ENCODE measurements around the gene ADORA1.

The ADORA1 gene

DNA sequence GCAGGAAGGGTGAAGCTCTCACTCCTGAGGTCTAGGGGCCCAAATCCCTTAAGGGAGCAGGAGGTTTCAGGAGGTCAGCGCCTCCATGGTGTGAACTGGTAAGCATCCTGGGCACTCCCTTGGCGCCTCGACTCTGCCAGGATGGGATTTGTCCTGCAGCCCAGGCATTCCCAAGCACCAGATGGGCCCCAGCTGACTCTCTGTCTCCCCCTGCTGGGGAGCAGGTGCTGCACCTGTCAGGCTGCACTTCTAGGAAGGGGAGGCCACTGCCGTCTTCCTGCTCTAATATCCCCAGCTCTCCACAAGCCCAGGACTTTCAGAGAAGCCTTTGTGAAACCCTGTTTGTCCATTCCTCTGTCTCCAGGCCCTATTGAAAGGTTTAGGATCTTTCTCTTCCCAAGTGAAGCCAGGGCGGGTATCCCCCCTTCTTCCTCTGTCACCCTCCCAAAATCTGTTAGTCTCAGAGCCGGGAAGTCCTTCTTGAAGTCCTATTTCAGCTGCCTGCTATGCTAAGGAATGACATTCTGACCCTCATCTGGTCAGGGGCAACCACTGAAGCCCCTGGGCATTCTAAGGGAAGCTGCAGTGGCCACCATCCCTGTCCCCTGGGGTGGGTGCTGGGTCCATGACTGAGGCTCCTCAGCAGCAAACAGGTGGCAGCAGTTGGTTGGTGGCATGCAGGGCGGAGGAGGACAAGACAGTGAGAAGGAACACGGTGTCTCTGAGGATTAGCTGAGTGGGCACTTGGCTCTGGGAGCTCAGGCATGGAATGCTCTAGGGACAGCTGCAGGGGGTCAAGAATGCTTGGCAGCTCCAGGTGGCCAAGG is 44.9 kb downstream of the ADORA1 start:
- DNase-seq (ENCODE audit: low read depth in 1 of 2, low spot score in 1 of 2): peak in 1 of 2 donors; percentile 15

DNA sequence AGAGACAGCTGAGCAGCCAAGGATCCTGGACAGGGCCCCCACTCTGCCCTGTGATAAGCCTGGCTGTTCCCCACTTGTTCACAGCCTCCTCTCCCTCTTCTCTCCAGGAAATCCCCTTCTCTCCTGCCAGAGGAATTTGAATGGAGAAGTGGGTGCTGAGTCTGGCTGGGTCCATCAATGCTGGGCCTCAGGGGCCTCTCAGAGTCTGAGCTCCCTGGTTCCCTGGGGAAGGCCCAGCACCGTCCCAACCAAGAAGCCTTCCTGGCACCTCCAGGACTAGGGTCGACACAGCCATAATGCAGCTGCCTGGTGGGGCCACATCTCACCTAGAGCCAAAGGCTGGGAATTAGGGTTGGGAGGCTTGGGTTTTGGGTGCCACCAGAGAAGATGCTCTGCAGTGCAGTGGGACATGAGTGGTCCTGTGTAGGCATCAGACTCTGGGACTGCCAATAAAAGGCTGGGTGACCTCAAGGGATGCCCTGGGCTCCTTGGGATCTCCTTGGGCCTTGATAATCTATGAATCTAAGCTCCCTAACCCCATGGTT is 45.6 kb downstream of the ADORA1 start:
- no peak for DNase-seq (ENCODE audit: low read depth in 1 of 2, low spot score in 1 of 2)

DNA sequence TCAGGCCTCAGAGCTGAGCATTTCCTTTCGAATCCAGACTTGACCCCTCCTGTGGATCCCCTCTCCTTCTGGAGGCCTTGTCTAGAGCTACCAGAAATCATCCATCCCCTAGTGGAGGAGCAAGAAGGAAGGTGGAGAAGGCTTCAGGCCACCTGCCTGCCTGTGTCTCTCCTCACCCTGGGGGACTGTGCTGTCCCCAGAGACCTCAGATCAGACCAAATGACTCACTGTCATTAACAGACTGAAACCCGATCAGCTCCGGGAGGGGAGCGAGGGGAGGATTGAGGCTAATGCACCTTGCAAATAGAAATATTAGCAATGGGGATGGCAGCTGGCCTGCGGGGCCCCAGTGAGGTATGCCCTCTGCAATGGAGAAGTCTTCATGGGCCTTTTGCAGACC is 46.0 kb downstream of the ADORA1 start:
- DNase-seq (ENCODE audit: low read depth in 1 of 2, low spot score in 1 of 2): no peak

DNA sequence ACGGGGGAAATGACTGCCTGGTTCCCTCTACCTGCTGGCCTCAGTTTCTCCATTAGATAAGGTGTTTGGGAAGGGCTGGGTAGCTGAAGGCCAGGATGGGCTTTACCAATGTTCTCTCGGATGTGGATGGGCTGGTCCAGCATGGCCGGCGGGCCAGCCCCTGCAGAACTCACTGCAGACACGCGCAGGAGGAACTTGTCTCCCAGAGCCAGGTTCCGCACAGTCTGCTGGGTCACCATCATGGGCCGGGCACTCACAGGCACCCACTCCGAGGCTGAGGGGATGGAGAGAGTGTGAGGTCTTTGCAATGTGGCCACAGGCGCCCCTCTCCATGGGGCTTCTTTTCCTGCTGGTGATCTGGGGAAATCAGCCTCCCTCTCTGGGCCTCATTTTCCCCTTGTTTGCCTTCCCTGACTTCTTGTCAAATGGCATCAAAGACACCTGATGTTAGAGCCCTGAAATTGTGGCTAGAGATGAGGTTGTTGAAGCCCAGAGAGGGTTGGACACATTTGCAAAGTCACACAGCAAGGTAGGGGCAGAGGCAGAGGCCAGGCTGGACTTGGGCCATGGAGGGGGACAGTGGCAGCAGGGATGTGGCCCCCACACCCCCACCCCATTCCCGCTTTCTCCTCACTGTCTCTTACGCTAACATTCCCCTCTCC is 46.9 kb downstream of the ADORA1 start:
- DNase-seq (ENCODE audit: low read depth in 1 of 2, low spot score in 1 of 2): no peak

DNA sequence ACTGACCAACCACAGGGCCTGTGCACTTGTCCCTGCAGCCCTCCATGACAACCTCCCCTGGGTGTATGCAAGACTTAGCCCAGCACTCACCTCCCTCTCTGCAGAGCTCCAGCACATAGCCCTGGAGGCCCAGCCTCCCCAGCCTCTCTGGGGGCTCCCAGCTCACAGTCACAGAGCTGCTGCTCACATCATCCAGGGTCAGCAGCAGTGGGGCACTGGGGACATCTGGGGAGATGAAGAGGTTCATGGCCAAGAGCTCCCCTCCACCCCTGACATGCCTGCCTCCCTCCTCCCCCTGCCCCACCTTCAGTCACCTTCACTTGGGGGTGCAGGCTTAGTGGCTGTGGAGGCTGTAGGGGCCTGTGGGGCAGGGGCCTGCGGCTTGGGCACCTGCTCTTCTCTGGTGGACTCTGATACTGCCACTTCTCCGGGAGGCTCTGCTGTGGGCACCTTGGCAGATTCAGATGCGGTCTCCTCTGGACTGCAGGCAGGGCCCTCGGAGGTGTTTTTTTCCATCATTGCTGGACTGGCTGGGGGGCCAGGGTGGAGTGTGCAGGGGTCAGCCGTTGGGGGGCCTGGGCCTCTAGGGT is 47.8 kb downstream of the ADORA1 start, which contains the start of gene MYBPH:
Gene MYBPH (minus strand): TSS at position 590 of the 590 bp plus-strand sequence. CDS start 71 bp downstream, at position 519.
- DNase-seq (ENCODE audit: low read depth in 1 of 2, low spot score in 1 of 2): no peak

DNA sequence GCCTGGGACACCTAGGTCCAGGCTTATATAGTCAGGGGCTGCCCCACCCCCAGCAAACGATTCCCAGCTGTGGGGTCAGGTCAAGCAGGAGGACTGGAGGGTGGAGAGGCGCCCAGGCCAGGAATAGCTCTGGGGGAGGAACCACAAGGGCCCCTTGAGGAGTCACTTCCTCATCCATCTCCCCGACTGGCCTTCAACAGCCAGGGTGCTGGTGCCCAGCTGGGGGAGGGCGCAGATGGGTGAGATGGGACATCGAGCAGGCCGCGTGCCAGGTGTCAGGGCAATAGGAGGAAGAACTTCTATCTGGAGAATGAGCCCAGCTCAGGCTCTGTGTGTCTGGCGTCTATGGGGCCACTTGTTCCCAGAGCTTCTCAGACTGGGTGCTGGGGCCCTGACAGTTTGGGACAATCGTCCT is 48.3 kb downstream of the ADORA1 start:
- DNase-seq (ENCODE audit: low read depth in 1 of 2, low spot score in 1 of 2): no peak

DNA sequence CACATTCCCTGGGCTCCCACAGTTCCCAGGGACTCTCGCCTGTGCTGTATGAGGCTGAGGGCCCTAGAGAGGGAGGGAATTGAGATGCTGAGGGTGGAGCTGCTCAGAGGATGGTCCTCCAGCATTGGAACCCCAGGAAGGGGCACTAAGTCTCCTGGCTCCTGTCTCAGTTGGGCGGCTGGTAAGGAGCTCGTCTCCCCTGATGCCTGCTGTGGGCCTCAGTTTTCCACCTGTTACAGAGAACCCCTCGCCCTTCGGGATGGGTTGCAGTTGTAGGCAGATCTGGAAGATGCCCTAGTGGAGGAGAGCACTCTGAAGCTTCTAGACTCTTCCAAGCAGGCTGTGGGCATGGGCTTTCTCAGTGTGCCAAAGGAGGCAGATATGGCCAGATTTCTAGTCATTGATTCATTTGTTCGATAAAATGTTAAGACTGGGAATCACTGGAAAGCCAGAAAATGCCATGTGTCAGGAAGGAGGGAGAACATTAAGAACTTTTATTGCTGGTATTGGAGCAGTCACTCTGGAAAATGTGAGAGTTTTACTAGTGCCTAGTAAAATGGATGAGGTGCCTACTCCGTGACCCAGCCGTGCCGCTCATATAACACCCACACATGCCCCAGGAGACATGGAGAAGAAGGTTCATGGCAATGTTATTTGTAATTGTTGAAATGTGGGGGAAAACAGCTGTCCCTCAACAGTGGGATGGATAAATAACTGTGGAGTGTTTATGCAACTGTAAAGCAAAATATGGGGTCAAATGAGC is 48.9 kb downstream of the ADORA1 start:
- DNase-seq (ENCODE audit: low read depth in 1 of 2, low spot score in 1 of 2): no peak

DNA sequence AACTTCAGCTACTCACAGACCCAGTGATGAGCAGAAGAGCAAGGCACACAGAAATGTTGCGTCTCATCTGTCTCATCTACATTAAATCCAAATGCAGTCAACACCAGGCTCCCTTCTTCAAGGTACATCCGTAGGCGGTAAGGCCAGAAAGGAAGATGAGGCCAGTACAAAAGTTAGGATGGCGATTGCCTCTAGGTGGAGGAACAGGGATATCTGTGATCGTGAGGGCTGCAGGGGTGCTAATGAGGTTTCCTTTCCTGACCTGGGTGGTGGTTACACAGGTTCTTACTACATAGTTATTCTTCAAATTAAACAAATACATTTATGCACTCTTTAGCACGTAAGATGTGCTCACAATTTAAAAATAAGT is 49.5 kb downstream of the ADORA1 start:
- DNase-seq (ENCODE audit: low read depth in 1 of 2, low spot score in 1 of 2): no peak

DNA sequence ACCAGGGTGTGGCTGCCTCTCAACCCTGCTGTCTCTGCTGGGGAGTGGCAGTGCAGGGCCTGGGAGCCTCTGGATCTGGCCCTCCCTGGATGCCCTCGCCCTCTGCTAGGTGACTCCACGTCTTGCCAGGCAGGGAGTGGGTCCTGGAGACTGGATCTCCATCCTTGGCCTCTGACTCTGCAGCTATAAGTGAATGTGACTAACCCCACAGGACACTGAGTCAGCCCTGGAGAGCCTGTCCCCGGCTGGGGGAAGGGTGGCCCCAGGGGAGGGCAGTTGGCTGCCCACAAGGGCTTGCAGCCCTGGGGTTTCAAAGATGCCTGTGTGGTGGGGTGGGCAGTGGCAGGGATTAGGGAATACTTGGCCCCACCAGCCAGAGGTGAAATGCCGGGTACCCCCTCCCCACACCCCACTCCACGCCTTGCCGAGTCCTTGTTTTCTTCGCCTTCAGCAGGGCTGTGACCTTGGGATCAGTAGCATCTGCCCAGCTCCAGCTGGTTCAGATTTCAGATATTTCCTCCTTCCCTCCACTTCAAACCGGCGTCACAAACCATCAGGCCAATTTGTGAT is 50.0 kb downstream of the ADORA1 start:
- no peak for DNase-seq (ENCODE audit: low read depth in 1 of 2, low spot score in 1 of 2)

DNA sequence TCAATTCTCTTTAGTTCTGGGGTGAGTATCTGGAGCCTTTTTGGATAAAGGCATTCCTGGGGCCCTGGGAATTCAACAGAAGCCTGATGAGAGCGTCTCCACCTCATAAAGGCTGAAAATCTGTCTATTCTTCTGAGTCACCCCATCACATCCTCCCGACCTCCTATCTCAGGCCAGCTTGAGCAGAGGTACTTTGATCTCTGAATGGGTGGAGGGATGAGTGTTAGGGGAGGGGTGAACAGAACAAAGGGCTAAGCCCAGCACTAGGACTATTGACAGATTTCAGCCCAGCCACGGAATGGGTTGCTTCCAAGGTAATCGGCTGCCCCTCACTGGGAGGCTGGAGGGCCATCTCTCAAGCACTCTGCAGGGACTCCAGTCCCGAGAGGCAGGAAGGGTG is 50.6 kb downstream of the ADORA1 start:
- no peak for DNase-seq (ENCODE audit: low read depth in 1 of 2, low spot score in 1 of 2)

DNA sequence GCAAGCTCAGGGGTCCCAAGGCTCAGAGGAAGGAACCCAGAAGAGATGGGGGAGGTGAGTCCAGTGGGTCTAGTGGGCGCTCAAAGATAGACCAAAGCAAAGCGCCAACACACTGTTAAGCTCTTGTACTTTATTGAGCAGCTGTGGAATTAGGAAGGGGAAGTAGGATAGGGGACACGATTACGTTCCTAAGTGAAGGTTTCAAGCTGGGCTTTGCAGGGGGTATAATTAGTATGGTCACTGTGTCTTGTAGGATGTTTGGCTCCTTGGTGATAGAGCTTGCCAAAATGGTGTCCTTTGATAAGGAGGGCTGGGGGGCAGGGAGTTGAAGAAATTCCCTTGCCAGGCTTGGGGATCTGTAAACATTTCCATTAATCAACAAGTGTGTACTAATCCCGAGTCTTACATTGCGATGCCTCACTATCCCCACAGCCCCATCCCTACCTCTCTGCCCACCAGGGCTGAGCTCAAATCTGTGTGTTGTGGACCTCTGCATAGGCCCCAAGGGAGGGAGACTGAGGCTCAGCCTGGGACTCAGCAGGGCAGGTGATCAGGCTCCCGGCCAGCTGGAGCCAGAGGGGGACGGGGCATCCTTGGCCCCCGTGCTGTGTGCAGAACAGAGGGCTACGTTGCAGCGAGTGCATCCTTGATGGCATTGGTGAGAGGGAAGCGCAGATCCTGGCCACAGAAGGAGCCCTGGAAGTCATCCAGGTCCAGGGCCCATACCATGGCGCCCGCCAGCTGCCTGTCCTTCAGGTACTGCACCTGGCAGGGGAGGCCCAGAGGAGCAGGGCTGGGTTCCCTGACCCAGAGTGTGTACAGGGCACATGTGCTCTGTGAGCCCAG is 51.5 kb downstream of the ADORA1 start:
- no peak for DNase-seq (ENCODE audit: low read depth in 1 of 2, low spot score in 1 of 2)

DNA sequence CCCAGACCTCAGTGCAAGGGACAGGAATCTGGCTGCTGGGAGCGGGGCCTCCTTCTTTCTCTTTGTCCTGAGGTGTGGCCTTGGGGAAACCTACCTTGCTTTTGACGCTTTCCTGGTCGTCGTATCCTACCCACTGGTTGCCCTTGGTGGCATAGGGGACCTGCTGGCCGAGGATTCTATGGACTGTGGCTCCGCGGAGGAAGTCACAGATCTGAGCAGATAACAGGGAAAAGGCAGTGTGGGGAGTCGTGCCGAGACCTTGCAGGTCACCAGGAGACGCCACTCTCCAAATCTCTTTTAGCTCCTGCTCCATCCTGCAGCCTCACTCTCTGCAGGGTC is 52.1 kb downstream of the ADORA1 start:
- DNase-seq (ENCODE audit: low read depth in 1 of 2, low spot score in 1 of 2): no peak

DNA sequence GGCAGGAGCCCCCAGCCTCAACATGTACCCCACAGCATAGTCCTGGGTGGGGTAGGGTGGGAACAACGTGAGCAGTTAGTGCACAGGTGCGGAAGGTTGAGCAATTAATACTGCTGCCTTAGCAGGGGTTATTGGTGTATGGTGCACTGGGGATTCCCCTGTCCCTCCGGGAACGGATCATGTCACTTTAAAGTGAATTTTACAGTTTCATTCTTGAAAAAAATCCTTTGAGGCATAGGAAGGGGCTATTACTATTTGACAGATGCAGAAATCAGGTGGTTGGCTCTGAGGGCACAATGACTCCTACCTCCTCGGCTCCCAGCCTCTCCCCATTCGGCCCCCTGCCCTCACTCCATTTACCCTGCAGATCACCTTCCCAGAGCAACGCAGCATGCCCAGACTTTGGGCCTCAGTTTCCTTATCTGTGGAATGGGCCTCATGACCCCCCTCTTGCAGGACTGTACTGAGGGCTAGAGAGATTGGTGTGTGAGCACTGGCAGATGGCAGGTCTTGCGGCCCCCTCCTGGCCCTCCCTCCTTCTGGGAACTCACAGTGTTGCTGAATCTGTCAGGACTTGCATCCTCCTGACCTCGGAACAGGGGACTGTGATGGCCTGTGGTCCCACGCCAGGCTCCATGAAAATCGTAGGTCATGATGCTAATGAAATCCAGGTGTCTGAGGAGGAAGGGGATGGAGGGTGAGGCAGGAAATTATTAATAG is 53.2 kb downstream of the ADORA1 start:
- DNase-seq (ENCODE audit: low read depth in 1 of 2, low spot score in 1 of 2): no peak

DNA sequence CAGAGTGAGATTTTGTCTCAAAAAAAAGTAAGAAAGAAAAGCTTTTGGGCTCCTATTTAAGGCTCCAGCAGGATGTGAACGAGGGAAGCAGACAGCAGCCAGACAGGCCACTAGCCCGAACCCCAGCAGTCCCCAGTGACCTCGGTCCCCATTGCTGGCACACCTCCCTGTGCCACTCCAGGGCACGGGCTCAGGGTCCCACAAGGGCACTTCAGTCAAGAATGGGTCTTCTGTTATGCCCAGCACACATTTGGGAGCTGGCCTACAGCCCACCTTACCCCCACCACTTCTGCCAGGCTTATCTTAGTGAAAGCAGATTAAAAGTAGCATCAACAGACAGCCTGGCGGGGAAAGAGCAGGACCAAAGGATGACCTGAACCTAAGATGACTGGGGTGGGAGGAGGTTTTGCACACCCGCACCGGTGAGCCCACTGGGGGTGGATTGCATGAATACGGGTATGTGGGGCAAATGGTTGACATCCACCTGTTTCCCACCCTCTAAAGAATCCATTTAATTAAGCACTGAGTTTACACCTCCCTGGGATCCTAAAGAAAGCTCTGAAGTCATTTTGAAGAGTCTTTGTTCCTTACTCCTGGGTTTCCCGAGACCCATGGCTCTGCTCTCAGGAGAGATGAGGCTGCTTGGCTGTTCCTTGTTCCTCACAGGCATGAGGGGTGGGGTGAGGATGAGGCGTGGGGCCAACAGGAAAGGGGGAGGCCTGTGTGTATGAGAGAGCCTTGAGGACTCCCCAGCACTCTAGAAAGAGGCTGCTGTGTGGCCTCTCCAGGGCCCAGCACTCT is 54.3 kb downstream of the ADORA1 start:
- no peak for DNase-seq (ENCODE audit: low read depth in 1 of 2, low spot score in 1 of 2)

DNA sequence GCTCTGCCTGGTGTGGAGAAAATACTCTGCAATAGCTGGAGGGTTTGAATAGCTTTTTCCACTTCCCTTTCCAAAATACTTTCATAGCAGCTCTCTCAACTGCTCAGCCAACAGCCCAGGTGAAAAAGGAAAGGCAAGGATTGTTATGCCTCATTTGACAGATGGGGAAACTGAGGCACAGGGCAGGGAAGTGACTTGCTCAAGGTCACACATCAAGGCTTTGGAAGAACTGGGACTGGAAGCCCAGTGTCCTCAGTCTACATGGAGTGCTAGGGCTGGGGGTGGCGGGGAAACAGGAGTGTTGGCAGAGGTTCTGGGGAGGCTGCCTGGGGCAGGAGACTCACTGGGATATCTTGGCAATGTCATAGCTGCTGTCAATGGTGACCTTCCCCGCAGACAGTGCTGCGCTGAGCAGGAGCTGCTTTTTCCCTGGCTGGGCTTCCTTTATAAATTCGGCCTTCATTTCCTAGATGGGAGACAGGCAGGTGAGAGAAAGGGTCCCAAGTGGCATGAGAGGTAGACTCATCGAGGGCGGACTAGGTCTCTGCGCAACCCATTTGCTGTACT is 54.9 kb downstream of the ADORA1 start:
- DNase-seq (ENCODE audit: low read depth in 1 of 2, low spot score in 1 of 2): no peak

DNA sequence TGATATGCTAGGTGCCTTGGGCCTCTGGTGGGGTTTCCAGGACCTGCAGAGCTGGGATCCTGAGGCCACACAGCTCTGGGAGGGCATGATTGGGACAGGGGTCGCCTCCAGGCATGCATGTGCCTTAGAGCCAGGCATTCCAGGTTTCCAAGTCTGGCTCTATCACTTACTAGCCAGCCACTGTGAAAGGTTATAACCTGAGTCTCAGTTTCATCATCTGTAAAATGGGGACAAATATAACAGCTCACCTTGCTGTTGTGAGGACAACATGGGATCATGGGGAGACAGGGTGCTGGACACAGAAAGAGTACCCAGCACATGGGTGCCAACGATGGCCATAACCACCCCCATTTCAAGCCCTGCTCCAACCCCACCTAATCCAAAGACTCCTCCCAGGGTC is 56.3 kb downstream of the ADORA1 start:
- no peak for DNase-seq (ENCODE audit: low read depth in 1 of 2, low spot score in 1 of 2)

DNA sequence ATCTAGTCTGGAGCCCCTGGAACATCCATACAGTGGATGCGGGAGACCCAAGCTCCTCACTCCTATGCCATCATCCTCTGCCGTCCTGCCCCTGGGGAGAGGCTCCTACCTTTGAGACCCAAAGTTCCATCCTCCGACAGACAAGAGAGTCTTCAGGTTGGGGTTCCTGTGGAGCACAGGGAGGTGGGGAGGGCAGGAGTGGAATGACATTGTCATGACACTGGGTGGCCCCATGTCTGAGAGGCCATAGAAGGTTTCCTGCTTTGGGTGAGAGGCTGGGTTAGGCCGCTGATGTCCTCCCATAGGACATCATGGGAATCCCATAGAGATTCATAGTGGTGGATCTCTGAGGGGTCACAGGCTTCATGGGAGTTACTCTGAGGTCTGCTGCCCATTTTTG is 56.9 kb downstream of the ADORA1 start:
- no peak for DNase-seq (ENCODE audit: low read depth in 1 of 2, low spot score in 1 of 2)

DNA sequence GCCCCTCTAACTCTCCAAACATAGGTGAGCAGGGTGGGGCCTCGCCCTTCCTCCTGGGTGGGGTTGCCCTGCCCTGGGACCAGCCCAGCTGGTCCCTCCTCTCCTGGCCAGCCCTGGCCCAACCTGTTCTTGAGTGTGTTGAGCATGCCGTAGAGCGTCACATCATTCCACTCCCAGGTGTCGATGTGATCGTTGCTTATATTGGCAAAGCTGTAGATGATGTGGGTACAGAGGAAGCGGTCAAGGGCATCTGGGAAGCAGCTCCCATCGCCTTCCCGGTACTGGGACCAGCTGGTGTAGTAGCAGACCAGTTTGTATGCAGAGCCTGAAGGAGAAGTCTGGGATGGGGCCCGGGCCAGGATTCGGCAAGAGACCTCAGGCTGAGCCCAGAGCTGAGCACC is 57.5 kb downstream of the ADORA1 start:
- no peak for DNase-seq (ENCODE audit: low read depth in 1 of 2, low spot score in 1 of 2)

Measured in stimulated activated CD4-positive, alpha-beta T cell treated with anti-CD3 and anti-CD28 coated beads, Interleukin-15, amount 100 ng/mL, for 1 hour (primary cell).